GM21529 (cell line): ENCODE data around the gene LYPLAL1.
"Not testable (repeated sequence)": the region's sequence is repeated elsewhere in the genome, so short reads cannot be mapped to it uniquely, and the experiment has no call there.

Source experiments
- ATAC-seq: cut with Tn5 transposase; IDR thresholded peaks from one replicate; pipeline ENCODE4 v1.9.1; 2021; ENCODE audit not compliant: unreplicated experiment

LYPLAL1 gene

DNA sequence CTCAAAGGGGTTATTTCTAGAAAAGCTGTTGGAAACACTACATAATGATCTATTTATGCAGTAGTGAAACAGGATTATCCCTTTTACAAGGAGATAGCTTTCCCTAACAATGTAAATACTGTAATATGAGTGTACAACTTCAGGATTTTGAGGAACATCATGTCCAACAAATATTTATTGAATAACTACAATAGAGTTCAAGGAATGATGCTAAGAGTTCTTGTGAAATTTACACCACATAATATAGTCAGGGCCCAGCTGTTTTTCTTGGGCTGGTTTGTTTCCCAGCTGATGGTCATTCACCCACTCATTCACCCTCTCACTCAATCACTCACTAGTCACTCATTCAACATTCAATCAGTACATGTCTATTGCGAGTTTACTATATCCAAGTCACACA, 12.3 kb upstream of the LYPLAL1 start:
- no peak for ATAC-seq

GRCh38 chr1:219163401-219163954, 10.2 kb upstream of the LYPLAL1 start:
- no peak for ATAC-seq

DNA sequence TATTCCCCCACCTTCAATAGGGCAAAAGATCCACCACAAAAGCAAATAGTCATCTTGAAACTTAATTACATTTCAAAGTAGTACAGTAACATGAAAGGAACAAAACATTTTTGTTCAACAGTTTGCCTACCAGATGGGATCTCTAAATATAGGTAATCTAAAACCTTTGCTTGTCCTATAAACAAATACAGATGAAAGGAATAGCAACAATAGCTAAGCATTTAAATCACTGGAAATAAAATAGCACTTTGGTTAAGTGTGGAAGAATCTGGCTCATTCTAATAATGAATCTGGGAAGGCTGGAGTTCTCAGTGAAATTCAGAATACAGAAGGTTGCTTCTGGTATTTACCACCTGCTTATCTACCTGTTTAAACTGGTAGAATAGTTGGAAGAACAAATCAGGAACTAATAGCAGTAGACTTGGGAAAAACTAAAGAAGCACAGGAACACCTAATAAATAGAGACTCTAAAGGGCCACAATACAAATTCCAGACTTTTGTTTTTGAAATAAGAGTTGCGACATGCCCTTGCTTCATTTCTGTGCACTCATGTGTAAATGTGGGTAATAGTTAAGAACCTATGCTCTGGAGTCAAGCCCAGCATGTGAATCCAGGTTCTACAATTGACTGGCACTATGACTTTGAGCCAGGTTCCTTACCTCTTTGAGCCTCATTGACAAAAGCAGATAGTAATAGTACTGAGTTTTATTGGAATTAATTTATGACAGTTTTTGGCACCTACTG, 2.3 kb upstream of the LYPLAL1 start:
- ATAC-seq, result no peak

GRCh38 chr1:219172821-219173220, 857 bp upstream of the LYPLAL1 start:
- ATAC-seq, result no peak

DNA sequence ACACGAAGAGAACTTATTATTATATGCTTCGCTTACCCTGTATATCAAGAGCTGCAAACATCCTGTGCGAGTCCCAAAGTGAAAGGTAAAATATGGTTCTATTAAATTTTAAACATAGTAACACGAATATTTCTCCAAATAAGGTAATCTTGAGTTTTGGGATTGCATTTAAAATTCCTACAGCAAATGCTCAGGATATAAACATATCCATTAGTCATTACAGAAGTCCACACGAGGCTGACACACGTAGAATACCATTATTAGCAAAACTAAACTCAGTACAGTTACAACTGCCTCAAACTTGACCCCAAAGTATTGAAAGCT, 282 bp upstream of the LYPLAL1 start:
- no peak for ATAC-seq

DNA sequence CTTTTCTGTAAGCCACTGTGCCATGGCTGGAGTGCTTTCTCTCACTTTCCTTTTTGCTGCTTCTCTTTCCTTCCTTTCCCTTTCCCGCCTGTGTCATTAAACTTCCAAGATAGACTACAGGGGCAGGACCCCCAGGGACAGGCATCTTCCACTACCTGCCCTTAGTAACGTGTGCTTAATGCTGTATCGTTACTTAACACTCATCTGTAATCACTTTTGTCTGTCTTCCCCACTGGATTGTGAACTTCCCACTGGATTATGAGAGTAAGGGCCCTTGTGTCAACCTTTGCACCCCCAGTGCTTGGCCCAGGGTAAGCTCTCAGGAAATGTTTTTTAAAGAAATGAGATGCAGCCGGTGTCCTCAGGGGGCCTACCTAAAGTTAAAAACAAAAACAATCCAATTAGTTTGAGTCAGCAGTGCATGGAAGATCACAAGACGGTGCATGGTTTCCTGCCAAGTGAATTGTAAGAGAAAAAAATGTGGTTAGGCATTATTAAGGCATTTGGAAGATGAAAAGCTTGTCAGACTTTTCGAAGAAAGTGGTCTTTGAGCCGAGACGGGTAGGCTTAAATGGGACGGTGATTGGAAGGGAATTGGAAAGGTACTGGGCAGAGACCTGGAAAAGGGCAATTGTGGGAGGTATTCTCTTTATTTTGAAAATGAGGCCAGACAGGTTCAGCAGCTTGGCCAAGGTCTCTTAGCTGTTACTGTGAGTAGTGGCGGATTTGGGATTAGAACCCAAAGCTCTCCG, 958 bp downstream of the LYPLAL1 start:
- peak; percentile 43 for ATAC-seq

GRCh38 chr1:219175212-219175564, 1.5 kb downstream of the LYPLAL1 start:
- ATAC-seq, result peak; percentile 11

- ATAC-seq, result no peak
Measured at GRCh38 chr1:219176168-219176567, 2.5 kb downstream of the LYPLAL1 start.

DNA sequence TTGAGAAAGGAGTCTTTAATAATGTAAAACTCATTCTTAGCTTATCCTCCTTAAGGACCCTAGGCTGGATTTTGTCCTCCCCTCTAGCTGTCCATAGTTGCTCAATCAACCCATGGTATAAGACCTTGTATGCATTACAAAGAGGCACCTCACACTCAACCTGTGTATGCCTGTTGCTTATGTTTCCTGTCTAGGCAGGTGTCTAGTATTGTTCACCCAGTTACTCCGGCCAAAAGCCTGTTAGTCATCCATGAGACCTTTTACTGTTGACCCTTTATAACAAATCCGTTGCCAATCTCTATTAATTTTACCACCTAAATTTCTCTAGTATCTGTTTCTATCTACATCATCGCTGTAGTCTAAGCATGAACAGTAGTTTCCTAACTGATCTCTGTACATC, 3.7 kb downstream of the LYPLAL1 start:
- peak; percentile 28 for ATAC-seq

GRCh38 chr1:219177940-219178339, 4.3 kb downstream of the LYPLAL1 start:
- no peak for ATAC-seq

- no peak for ATAC-seq
Measured at GRCh38 chr1:219179293-219179692, 5.6 kb downstream of the LYPLAL1 start.

GRCh38 chr1:219184337-219184736, 10.7 kb downstream of the LYPLAL1 start:
- ATAC-seq, result no peak

DNA sequence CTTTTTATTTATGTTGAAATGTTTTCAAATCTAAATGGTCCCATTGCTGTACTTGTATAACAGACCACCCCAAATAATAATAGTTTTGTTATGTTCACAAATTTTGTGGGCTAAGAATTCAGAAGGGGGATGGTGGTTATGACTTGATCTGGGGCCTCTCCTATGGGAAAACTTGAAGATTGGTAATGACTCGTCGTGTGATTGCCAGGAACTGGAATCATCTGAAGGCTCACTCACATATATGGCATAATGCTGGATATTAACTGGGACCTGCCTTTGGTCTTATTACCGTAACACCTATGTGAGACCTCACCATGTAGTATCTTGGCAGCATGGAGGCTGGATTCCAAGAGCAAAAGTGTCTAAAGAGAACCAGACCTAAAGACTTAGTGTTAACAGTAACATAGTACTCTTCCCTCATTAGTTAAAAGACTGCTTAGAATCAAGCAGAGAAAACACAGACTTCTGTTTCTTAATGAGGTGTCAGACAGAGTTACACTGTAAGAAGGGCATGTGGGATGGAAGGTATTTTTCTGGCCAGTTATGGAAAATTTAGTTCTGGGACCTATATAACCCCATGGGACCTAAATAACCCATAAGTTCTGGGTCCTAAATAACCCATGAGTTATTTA, 11.9 kb downstream of the LYPLAL1 start:
- no peak for ATAC-seq

- peak; percentile 43 for ATAC-seq
Measured at GRCh38 chr1:219188331-219188803, 14.7 kb downstream of the LYPLAL1 start.

GRCh38 chr1:219189021-219189824, 15.5 kb downstream of the LYPLAL1 start:
- ATAC-seq, result peak; percentile 70

- no peak for ATAC-seq
Measured at GRCh38 chr1:219189952-219190351, 16.3 kb downstream of the LYPLAL1 start.

GRCh38 chr1:219190605-219191004, 16.9 kb downstream of the LYPLAL1 start:
- no peak for ATAC-seq

DNA sequence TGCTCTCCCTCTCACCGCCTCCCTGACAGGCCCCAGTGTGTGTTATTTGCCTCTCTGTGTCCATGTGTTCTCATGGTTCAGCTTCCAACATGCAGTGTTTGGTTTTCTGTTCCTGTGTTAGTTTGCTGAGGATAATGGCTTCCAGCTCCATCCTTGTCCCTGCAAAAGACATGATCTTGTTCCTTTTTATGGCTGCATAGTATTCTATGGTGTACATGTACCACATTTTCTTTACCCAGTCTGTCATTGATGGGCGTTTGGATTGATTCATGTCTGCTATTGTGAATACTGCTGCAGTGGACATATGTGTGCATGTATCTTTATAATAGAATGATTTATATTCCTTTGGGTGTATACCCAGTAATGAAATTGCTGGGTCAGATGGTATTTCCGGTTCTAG, 22.2 kb downstream of the LYPLAL1 start:
- ATAC-seq, result not testable (repeated sequence)

- ATAC-seq, result no peak
Measured at GRCh38 chr1:219201656-219202055, 28.0 kb downstream of the LYPLAL1 start.

- no peak for ATAC-seq
Measured at GRCh38 chr1:219202567-219202966, 28.9 kb downstream of the LYPLAL1 start.

- no peak for ATAC-seq
Measured at GRCh38 chr1:219206350-219206749, 32.7 kb downstream of the LYPLAL1 start.
